Tibial nerve (tissue), 4 donors: ENCODE data around the gene PHAF1.

Source experiments
- EP300 ChIP-seq, 2 donors: sonication (generic); formaldehyde crosslinking; IDR thresholded peaks; one replicate each; pipeline ENCODE4 v1.6.1; 2017; ENCODE audit warnings: antibody characterized with exemption in 2 of 2, mild to moderate bottlenecking in 1 of 2
- TF ChIP-seq, protein P1 (sequence below), 5 experiments: fragments of 200-600 bp in 3 of 5; fragments of 450-650 bp in 2 of 5; sonication (generic) in 3 of 5; IDR thresholded peaks; one replicate each; pipeline ENCODE4 v1.5.1; 2016 to 2019; ENCODE audit warnings: antibody characterized with exemption in 5 of 5, mild to moderate bottlenecking in 3 of 5, moderate library complexity in 2 of 5

DNA sequence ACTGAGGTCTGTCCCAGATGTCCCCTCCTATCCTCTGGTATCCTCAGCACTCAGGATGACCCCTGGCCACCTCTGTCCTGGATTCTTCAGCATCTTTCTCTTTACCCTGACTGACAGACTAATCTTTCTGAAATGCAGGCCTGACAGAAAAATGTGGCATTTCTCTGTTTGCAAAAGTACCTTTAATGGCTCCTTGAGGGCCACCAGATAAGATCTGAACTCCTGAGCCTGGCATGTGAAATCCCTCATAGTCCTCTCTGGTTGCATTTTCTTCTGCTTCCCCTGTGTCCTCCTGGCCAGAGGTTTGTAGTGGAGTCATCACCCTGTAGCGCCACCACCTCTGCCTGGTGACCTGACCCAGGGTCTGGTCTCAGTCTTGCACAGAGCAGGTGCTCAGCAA lies 87.1 kb downstream of the PHAF1 start:
- TF ChIP-seq, protein P1, sequence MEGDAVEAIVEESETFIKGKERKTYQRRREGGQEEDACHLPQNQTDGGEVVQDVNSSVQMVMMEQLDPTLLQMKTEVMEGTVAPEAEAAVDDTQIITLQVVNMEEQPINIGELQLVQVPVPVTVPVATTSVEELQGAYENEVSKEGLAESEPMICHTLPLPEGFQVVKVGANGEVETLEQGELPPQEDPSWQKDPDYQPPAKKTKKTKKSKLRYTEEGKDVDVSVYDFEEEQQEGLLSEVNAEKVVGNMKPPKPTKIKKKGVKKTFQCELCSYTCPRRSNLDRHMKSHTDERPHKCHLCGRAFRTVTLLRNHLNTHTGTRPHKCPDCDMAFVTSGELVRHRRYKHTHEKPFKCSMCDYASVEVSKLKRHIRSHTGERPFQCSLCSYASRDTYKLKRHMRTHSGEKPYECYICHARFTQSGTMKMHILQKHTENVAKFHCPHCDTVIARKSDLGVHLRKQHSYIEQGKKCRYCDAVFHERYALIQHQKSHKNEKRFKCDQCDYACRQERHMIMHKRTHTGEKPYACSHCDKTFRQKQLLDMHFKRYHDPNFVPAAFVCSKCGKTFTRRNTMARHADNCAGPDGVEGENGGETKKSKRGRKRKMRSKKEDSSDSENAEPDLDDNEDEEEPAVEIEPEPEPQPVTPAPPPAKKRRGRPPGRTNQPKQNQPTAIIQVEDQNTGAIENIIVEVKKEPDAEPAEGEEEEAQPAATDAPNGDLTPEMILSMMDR (IDR thresholded peaks at IDR 0.05), result no peak
- no peak for TF ChIP-seq EP300 (IDR thresholded peaks at IDR 0.05)
